ENCODE measurements around the gene DLG2.

DNA sequence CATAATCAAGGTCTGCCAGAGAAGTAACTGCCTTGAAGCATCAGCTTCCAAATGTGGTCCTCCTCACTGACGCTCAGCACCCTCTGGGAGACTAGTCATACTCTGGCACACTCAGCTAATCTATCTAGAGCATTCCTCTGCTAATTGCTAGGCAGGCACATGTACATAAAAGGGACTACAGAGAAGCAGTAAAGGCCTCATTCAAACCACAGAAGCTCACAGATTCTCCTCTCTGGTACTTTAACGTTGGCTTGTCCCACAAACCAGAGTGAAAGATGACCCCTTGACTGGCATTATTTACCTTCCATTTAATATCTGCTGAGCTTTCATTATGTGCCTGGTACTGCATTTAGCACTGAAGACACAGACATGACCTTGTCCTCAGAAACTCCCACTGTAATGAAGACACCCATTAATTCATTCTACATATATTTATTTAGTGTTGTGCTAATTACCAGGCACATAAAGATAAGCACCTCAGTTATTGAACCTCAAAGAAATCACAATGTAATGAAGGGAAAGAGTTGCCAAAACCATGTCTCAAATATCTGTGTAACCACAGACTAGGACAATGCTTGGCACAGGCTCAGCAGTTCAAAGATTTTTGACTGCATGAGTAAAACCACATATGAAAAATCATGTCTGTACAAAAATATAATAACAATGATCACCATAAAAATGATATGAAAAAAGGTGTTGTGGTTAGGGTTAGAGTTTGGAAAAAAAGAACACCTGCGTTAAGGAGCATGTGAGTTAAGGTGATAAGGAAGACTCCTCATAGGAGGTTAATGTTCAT lies 550.4 kb downstream of the DLG2 start:
- TF ChIP-seq, protein P1, sequence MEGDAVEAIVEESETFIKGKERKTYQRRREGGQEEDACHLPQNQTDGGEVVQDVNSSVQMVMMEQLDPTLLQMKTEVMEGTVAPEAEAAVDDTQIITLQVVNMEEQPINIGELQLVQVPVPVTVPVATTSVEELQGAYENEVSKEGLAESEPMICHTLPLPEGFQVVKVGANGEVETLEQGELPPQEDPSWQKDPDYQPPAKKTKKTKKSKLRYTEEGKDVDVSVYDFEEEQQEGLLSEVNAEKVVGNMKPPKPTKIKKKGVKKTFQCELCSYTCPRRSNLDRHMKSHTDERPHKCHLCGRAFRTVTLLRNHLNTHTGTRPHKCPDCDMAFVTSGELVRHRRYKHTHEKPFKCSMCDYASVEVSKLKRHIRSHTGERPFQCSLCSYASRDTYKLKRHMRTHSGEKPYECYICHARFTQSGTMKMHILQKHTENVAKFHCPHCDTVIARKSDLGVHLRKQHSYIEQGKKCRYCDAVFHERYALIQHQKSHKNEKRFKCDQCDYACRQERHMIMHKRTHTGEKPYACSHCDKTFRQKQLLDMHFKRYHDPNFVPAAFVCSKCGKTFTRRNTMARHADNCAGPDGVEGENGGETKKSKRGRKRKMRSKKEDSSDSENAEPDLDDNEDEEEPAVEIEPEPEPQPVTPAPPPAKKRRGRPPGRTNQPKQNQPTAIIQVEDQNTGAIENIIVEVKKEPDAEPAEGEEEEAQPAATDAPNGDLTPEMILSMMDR (IDR thresholded peaks at IDR 0.05): no peak
- no peak for TF ChIP-seq POLR2A (IDR thresholded peaks at IDR 0.05)
